Large intestine (tissue), 3 donors: ENCODE measurements around the gene PBX1. TPM values are rescaled to one million over a fixed set of nuclear protein-coding genes. Genes with fewer than 3 reads are reported as not detected.

ENCODE experiments used
- DNase-seq, 2 donors: peaks; one replicate each; pipeline versions ENCODE4 v3.0.0 to v3.0.0-alpha.2; 2013
- H3K27ac ChIP-seq: one replicate; pipeline ENCODE4 v1.5.1; 2013; ENCODE audit warnings: low read length
- H3K27me3 ChIP-seq: 2 replicates; pipeline ENCODE4 v1.6.1; 2013; ENCODE audit warnings: low read length; ENCODE audit not compliant: control insufficient read depth, insufficient read depth
- H3K36me3 ChIP-seq: 2 replicates; pipeline ENCODE4 v1.6.1; 2013; ENCODE audit warnings: low read length; ENCODE audit not compliant: control insufficient read depth, insufficient read depth
- H3K4me1 ChIP-seq: one replicate; pipeline ENCODE4 v1.6.1; 2013; ENCODE audit warnings: low read length; ENCODE audit not compliant: control insufficient read depth, insufficient read depth
- H3K4me3 ChIP-seq: one replicate; pipeline ENCODE4 v1.5.1; 2013; ENCODE audit warnings: low read length
- H3K9me3 ChIP-seq: one replicate; pipeline ENCODE4 v1.6.1; 2013; ENCODE audit warnings: mild to moderate bottlenecking, low read depth, low read length, moderate library complexity; ENCODE audit not compliant: control insufficient read depth
- WGBS: methylation state at CpG from one replicate; pipeline ENCODE4 v1.1.5; 2013; ENCODE audit warnings: low lambda C conversion rate; ENCODE audit not compliant: insufficient coverage; 5-methylcytosine and 5-hydroxymethylcytosine counted together
- polyA plus RNA-seq: library from polyadenylated mRNA; unstranded; fragments of 120-200 nt; gene quantifications from one replicate; pipeline ENCODE4 v1.2.1, GENCODE V29; 2013

The PBX1 gene
- polyA plus RNA-seq, 1 donor: 60.8 TPM

DNA sequence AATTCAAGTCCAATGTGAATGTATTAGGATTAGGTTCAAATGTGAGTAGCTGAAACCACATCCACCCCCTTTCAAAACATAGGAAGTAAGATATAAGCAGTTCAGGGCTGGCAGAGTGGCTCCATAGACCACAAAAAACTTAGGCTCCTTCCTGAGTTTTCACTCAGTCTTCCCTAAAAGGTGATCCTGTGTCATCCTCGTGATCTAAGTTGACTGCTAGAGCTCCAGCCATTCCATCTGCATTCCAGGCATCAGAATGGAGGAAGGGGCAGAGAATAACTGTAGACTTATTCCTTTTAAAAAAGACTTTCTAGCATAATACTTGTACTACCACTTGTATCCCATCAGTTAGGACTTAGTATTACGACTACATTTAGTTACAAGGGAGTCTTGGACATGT lies 204.1 kb downstream of the PBX1 start:
- peaks cover 2% of the 10 kb centered on the region for H3K36me3 ChIP-seq
- no CpG with 5 or more reads among the region's 2 CpGs for WGBS
- H3K4me3 ChIP-seq: no peak overlapping the region
- H3K4me1 ChIP-seq: peaks cover 13% of the 10 kb centered on the region
- H3K9me3 ChIP-seq: no peaks in the 10 kb centered on the region
- H3K27ac ChIP-seq: no peak overlapping the region
- H3K27me3 ChIP-seq: no peaks in the 10 kb centered on the region
- DNase-seq: no peak

DNA sequence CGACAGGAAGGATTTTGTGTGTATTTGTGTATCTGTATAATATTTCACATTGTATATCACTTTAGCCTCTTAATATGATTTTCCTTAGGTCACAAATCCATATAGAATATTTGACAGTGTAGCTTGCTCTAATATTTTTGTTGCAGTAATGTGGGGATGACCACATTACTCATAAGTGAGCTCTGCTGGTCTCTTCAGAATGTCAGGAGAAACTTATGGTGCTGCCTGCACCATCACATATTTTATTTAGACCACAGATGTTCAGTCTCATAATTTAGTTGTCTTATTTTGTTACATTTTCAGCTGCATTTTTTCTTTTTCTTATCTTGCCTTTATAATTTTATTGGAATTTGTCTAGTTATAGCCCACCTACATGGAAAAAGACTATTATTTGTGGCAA lies 205.3 kb downstream of the PBX1 start:
- whole genome bisulfite sequencing: 86% methylated on average over 1 of the region's 1 CpG
- Histone ChIP-seq H3K27me3 (no peaks in the 10 kb centered on the region), H3K36me3 (peaks cover 2% of the 10 kb centered on the region), H3K27ac (no peak overlapping the region), H3K4me3 (no peak overlapping the region), H3K9me3 (no peaks in the 10 kb centered on the region), H3K4me1 (peaks cover 21% of the 10 kb centered on the region)
- no peak for DNase-seq

DNA sequence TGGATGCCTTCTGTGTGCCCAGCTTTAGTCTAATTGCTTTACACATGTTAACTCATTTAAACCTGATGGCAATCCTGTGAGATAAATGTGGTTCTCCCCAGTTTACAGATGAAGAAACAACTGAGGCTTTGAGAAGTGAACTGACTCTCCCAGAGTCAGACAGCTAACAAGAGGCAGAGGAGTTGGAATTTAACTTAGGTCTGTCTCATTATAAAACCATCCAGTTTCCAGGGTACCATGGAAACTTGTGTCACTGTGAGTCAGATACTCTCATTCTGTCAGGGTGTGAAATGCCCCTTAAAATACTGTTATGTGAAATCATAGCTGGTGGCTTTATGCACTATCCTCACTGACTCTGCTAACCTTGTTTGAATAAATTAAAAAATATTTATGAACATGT lies 206.6 kb downstream of the PBX1 start:
- H3K36me3 ChIP-seq: no peaks in the 10 kb centered on the region
- H3K27ac ChIP-seq: no peak overlapping the region
- peaks cover 32% of the 10 kb centered on the region for H3K4me1 ChIP-seq
- no peak for DNase-seq
- no peaks in the 10 kb centered on the region for H3K9me3 ChIP-seq
- H3K4me3 ChIP-seq: no peak overlapping the region
- no peaks in the 10 kb centered on the region for H3K27me3 ChIP-seq

DNA sequence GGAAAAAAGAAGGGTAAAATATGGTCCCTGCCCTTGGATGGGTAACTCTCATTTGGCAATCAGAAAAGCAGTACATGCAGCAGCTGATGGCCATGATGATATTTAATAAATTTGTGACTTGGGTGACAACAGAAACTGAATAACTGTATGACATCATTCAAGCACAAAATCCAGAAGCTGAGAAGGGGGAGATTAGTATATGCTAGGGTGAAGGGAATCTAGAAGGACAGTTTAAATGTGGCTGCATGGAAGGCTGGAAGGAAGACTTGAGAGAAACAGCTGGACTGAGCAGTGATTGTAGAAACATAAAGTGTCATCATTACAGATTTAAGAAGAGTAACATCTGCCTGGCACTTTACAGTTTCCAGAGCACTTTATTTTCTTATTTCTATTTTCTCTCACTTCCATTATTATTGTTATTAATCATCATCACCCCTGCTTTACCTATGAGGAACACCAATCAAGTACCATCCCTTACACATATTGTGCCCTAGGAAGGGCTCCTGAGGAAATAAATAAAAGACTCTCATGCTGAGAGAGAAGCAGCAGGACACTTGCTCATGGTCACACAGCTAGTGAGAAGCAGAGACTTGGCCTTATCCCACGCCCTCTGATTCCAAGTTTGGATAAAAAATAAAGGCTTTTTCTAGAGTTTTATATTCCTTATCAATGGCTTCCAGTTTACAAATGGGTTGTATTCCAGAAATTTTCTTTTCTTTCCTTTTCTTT lies 207.2 kb downstream of the PBX1 start:
- Histone ChIP-seq H3K27ac (peak overlapping the region; percentile 10), H3K9me3 (no peaks in the 10 kb centered on the region), H3K4me1 (peaks cover 38% of the 10 kb centered on the region)

GRCh38 chr1:164767752-164768402 lies 208.9 kb downstream of the PBX1 start:
- H3K4me1 ChIP-seq: peaks cover 50% of the 10 kb centered on the region
- WGBS: no CpG with 5 or more reads among the region's 3 CpGs
- peak overlapping the region; percentile 74 for H3K27ac ChIP-seq
- H3K36me3 ChIP-seq: no peaks in the 10 kb centered on the region
- no peaks in the 10 kb centered on the region for H3K9me3 ChIP-seq
- no peak overlapping the region for H3K4me3 ChIP-seq
- DNase-seq: no peak
- no peaks in the 10 kb centered on the region for H3K27me3 ChIP-seq

More for the DNA sequence above, 207.2 kb downstream of the PBX1 start:
- Histone ChIP-seq H3K4me3 (no peak overlapping the region), H3K27me3 (no peaks in the 10 kb centered on the region), H3K36me3 (no peaks in the 10 kb centered on the region)
- WGBS: no CpG with 5 or more reads among the region's 1 CpG
- no peak for DNase-seq

- H3K27ac ChIP-seq: peak overlapping the region; percentile 74
- H3K36me3 ChIP-seq: no peaks in the 10 kb centered on the region
- H3K4me1 ChIP-seq: peaks cover 58% of the 10 kb centered on the region
- no peak for DNase-seq
- no peaks in the 10 kb centered on the region for H3K27me3 ChIP-seq
- H3K9me3 ChIP-seq: no peaks in the 10 kb centered on the region
- WGBS: no CpG with 5 or more reads among the region's 5 CpGs
- no peak overlapping the region for H3K4me3 ChIP-seq
These were observed 209.6 kb downstream of the PBX1 start for GRCh38 chr1:164768619-164769018.

DNA sequence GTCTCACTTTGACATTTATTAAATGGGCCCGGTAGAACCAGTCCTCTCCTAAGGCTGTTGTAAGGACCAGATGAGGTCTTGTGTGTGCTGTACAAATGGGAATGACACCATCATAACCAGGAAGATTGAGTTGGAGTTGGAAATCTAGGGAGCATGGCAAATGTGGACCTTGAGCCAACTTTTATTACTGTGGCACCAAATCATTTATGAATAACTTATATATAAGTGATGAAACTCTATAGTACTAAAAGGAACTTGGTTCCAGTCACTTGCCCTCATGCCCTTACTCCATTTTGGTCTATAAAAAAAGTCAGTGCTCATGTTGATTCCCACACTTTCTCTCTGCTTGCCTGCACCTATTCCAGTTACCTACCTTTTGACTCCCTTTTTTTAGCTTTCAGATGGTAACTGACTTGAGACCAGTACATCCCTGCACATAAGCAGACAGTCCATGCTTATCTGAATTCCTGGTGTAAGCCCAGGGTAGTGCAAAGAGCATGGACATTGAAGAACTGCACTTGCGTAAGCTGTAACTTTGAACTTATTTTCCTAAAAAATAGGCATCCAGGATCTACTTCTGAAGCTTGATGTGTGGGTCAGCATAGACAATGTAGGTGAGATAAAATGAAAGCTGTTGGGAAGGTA lies 210.6 kb downstream of the PBX1 start:
- Histone ChIP-seq H3K27me3 (no peaks in the 10 kb centered on the region), H3K4me3 (no peak overlapping the region), H3K27ac (peak overlapping the region; percentile 74), H3K36me3 (no peaks in the 10 kb centered on the region), H3K4me1 (peaks cover 68% of the 10 kb centered on the region), H3K9me3 (no peaks in the 10 kb centered on the region)
- WGBS: no CpG with 5 or more reads among the region's 2 CpGs
- DNase-seq: peak; percentile 65 to 85

GRCh38 chr1:164770131-164770529 lies 211.1 kb downstream of the PBX1 start:
- WGBS: 50% methylated on average over 1 of the region's 2 CpGs
- Histone ChIP-seq H3K27me3 (no peaks in the 10 kb centered on the region), H3K27ac (peak overlapping the region; percentile 74), H3K9me3 (no peaks in the 10 kb centered on the region), H3K36me3 (no peaks in the 10 kb centered on the region), H3K4me1 (peaks cover 73% of the 10 kb centered on the region), H3K4me3 (no peak overlapping the region)
- peak in 1 of 2 donors; percentile 52 for DNase-seq

- H3K4me1 ChIP-seq: peaks cover 80% of the 10 kb centered on the region
- DNase-seq: no peak
- no peaks in the 10 kb centered on the region for H3K36me3 ChIP-seq
- no peaks in the 10 kb centered on the region for H3K27me3 ChIP-seq
- WGBS: 80% methylated on average over 1 of the region's 8 CpGs
- no peak overlapping the region for H3K4me3 ChIP-seq
- H3K9me3 ChIP-seq: no peaks in the 10 kb centered on the region
- peak overlapping the region; percentile 74 for H3K27ac ChIP-seq
These were observed 212.1 kb downstream of the PBX1 start for GRCh38 chr1:164771041-164771618.

DNA sequence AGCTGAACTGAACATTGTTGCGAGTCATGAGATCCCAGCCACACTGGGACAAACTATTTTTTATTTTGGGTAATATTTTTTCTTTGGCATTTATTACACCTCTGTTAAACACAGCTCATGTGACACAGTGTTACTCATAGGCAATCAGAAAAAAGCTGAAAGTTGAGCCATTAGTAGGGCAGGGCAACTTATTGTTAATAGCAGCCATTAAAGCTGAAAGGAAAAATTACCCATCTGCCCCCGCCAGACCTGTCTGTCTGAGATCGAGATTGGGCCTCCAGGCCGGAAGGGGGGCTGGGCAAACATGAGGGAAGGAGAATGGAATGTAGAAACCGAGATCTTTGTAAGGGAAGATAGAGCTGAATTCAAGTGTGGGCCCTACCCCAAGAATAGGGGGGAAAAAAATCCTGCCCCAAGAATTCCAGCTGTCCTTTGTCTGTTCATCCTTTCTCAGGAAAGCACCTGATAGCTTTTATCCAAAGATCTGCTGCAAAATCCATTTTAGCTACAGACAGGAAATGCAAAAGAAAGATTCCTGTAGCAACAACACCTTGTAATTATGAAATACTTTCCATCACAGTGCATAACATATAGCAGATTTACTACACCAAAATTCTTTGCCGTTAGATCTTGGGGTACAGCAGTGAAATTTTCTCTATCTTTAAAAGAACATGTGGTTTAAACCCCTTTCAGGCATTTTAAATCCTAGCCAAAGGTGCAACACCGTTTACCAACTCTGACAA lies 212.8 kb downstream of the PBX1 start:
- Histone ChIP-seq H3K4me1 (peaks cover 81% of the 10 kb centered on the region), H3K27ac (peak overlapping the region; percentile 74), H3K36me3 (no peaks in the 10 kb centered on the region), H3K27me3 (no peaks in the 10 kb centered on the region), H3K4me3 (no peak overlapping the region), H3K9me3 (no peaks in the 10 kb centered on the region)
- WGBS: 0% methylated on average over 1 of the region's 7 CpGs
- peak; percentile 92 to 97 for DNase-seq
